Neutrophil (primary cell): ENCODE results near the gene FRMPD2.

Experiments
- H3K27ac ChIP-seq: fragments of 200-600 bp; sonication (generic); 2 replicates; pipeline ENCODE4 v1.5.1; 2016; ENCODE audit warnings: mild to moderate bottlenecking, moderate library complexity
- H3K27me3 ChIP-seq: fragments of 200-600 bp; sonication (generic); 2 replicates; pipeline ENCODE4 v1.6.0; 2016; ENCODE audit warnings: mild to moderate bottlenecking
- H3K36me3 ChIP-seq: fragments of 200-600 bp; sonication (generic); 2 replicates; pipeline ENCODE4 v1.5.1; 2017
- H3K4me1 ChIP-seq, 2 experiments: fragments of 200-600 bp in 1 of 2; sonication (generic) in 1 of 2; 1 replicate in 1 of 2; 2 replicates in 1 of 2; pipeline versions ENCODE4 v1.5.1 to v1.6.1; 2013 to 2016; ENCODE audit warnings: low read depth in 1 of 2, low read length in 1 of 2, mild to moderate bottlenecking in 1 of 2, moderate library complexity in 1 of 2; ENCODE audit not compliant: control insufficient read depth in 1 of 2, insufficient read depth in 1 of 2
- H3K4me3 ChIP-seq, 2 experiments: fragments of 200-600 bp in 1 of 2; sonication (generic) in 1 of 2; 1 replicate in 1 of 2; 2 replicates in 1 of 2; pipeline ENCODE4 v1.5.1; 2013 to 2016; ENCODE audit warnings: low read depth in 1 of 2, low read length in 1 of 2, mild to moderate bottlenecking in 1 of 2, moderate library complexity in 1 of 2
- H3K9me3 ChIP-seq: fragments of 200-600 bp; sonication (generic); 2 replicates; pipeline ENCODE4 v1.5.1; 2016
- TF ChIP-seq, protein P1 (sequence below): fragments of 200-600 bp; sonication (generic); IDR thresholded peaks from 2 replicates; pipeline ENCODE4 v1.5.1; 2016; ENCODE audit warnings: antibody characterized with exemption

The FRMPD2 gene

DNA sequence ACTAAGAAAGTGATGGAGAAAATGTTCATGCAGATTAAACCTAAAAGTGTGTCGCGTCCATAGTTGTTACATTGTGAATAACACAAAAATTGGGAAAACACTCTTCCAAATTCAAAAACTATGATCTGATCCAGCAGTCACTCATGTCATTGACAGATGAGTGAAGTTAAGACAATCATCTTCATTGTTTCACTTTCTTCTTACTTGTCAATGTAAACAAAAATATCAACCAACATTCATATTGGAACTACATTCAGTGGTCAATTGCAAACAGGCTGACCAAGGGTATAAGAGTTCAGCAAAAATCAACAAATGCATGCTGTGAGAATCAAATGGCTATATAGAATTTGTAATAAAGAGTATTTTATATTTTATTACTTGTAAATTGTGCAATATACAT lies 1.8 kb downstream of the FRMPD2 start:
- no peak overlapping the region for H3K4me3 ChIP-seq
- H3K9me3 ChIP-seq, result no peaks in the 10 kb centered on the region
- H3K4me1 ChIP-seq, result no peaks in the 10 kb centered on the region
- no peak overlapping the region for H3K27ac ChIP-seq
- TF ChIP-seq, protein P1, sequence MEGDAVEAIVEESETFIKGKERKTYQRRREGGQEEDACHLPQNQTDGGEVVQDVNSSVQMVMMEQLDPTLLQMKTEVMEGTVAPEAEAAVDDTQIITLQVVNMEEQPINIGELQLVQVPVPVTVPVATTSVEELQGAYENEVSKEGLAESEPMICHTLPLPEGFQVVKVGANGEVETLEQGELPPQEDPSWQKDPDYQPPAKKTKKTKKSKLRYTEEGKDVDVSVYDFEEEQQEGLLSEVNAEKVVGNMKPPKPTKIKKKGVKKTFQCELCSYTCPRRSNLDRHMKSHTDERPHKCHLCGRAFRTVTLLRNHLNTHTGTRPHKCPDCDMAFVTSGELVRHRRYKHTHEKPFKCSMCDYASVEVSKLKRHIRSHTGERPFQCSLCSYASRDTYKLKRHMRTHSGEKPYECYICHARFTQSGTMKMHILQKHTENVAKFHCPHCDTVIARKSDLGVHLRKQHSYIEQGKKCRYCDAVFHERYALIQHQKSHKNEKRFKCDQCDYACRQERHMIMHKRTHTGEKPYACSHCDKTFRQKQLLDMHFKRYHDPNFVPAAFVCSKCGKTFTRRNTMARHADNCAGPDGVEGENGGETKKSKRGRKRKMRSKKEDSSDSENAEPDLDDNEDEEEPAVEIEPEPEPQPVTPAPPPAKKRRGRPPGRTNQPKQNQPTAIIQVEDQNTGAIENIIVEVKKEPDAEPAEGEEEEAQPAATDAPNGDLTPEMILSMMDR, result no peak
- no peaks in the 10 kb centered on the region for H3K36me3 ChIP-seq
- no peaks in the 10 kb centered on the region for H3K27me3 ChIP-seq

DNA sequence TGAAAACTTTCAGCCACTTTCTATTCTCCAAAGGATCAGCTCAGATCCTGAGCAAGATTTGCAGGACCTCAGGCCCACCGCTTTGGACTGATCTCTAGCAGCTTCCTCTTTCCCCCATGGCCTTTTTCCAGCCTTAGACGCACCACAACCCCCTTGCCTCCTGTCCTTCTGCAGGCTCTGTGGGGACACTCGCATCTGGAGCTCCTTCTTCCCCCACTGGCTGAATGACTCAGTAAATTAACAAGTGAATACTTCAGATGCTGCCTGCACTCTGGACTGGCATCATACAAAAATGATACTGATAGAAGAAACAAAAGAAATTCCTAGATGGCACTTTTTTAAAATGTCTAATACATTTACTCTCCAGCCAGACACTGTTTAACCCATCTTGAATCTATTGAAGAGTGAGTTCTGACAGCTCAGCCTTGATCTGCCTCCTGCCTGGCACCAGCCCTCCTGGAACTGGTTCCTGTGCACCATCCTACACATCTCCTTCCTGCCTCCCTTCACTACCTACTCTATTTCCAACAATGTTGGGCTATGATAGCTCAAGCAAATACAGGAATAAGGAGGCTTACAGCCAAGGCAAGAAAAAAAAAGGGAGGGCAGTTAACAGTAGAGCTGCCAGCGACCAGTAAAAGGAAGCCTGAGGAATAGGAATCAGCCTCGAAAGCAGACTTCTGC lies 3.3 kb downstream of the FRMPD2 start:
- H3K36me3 ChIP-seq, result no peaks in the 10 kb centered on the region
- H3K4me1 ChIP-seq, result no peaks in the 10 kb centered on the region
- TF ChIP-seq, protein P1, result no peak
- no peak overlapping the region for H3K4me3 ChIP-seq
- no peak overlapping the region for H3K27ac ChIP-seq
- H3K9me3 ChIP-seq, result no peaks in the 10 kb centered on the region
- no peaks in the 10 kb centered on the region for H3K27me3 ChIP-seq

DNA sequence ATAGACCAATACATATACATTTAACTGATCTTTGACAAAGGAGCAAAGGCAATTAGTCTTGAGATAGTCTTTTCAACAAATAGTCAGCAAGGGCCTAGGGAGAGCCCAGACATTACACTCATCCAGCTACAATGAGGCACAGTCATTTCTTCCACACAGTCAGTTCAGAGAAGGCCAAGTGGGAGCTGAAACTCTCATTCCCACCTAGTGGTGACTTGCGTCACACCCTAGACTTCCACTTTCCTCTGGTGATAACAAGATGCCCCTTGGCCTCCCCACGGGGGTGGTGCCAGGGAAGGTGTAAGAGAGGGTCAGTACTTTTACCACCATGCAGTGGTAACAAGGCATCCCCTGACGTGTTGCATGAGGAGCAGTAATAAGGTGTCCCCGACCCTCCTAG lies 8.0 kb downstream of the FRMPD2 start:
- Histone ChIP-seq H3K36me3 (no peaks in the 10 kb centered on the region), H3K27ac (no peak overlapping the region), H3K27me3 (peaks cover 5% of the 10 kb centered on the region), H3K4me1 (no peaks in the 10 kb centered on the region), H3K9me3 (no peaks in the 10 kb centered on the region), H3K4me3 (no peak overlapping the region)
- TF ChIP-seq, protein P1, result no peak

DNA sequence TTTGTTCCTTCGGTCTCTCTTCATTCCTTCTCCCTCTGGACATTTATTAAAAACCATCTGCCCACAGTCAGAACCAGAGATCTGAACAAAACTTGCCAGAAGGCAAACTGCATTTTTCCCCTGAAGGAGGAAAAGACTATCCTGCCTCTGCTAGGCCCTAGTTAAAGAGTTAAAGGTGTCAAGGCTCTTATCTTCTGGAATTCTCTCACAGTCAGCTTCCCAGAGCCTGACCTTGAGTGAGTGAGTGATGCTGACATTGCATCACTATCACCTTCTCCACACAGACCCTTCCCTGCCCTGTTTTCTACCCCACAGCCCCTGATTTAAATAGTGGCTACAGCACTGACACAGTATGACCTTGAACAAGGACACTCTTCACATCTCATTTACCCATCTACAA lies 16.4 kb downstream of the FRMPD2 start:
- no peaks in the 10 kb centered on the region for H3K9me3 ChIP-seq
- H3K4me1 ChIP-seq, result no peaks in the 10 kb centered on the region
- H3K36me3 ChIP-seq, result no peaks in the 10 kb centered on the region
- TF ChIP-seq, protein P1, result no peak
- H3K27me3 ChIP-seq, result peaks cover 5% of the 10 kb centered on the region
- no peak overlapping the region for H3K4me3 ChIP-seq
- no peak overlapping the region for H3K27ac ChIP-seq

DNA sequence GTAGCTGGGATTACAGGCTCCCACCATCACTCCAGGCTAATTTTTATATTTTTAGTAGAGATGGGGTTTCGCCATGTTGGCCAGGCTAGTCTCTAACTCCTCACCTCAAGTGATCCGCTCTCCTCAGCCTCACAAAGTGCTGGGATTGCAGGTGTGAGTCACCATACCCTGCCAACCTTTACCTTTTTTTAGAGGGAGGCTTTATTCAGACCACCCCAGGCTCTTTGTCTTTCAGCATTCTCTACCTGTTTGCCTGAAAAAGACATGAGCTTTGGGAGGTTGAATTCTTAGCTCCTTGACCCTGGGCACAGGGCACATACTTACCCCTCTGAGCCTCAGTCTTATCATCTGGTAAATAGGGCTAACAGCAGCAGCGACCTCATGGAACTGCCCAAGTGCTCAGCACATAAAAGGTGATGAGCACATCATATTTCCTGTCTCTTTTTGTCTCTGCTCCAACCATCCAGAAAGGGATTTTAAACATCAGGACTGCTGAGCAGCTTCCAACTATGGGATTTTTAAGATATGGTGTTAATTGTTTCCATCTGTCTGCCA lies 17.0 kb downstream of the FRMPD2 start:
- H3K4me1 ChIP-seq, result no peaks in the 10 kb centered on the region
- H3K4me3 ChIP-seq, result no peak overlapping the region
- no peak overlapping the region for H3K27ac ChIP-seq
- no peaks in the 10 kb centered on the region for H3K36me3 ChIP-seq
- TF ChIP-seq, protein P1, result no peak
- no peaks in the 10 kb centered on the region for H3K9me3 ChIP-seq
- peaks cover 1% of the 10 kb centered on the region for H3K27me3 ChIP-seq
